ENCODE results near the gene RPL22. TPM values are rescaled to one million over a fixed set of nuclear protein-coding genes. Genes with fewer than 3 reads are reported as not detected.

The RPL22 gene
- total and polyA plus RNA-seq, 11 donors = 63.6 to 353 (median 241) TPM

GRCh38 chr1:6239213-6239752 is 39.9 kb upstream of the RPL22 start:
- intact Hi-C loops (cut with DNase I) = loop anchor here in 3 of 10 donors (5.0 kb wide), 2 partner anchors 37 to 42 kb away; partner anchors contain the start of gene RPL22 (in 2 of the 3)
- H3K27me3 ChIP-seq = peaks cover 25 to 53% (median 43%) of the 10 kb centered on the region in 9 donors
- no peak overlapping the region for H3K27ac ChIP-seq

GRCh38 chr1:6237093-6237492 is 37.7 kb upstream of the RPL22 start:
- Histone ChIP-seq H3K36me3 (peaks cover 0 to 23% (median 17%) of the 10 kb centered on the region in 9 donors), H3K27me3 (peaks cover 10 to 31% (median 23%) of the 10 kb centered on the region in 9 donors), H3K4me3 (no peak overlapping the region), H3K9me3 (no peaks in the 10 kb centered on the region), H3K27ac (no peak overlapping the region), H3K4me1 (peaks cover 6 to 44% (median 22%) of the 10 kb centered on the region in 12 donors)
- no peak for TF ChIP-seq POLR2A (IDR thresholded peaks at IDR 0.05)
- TF ChIP-seq, protein P1, sequence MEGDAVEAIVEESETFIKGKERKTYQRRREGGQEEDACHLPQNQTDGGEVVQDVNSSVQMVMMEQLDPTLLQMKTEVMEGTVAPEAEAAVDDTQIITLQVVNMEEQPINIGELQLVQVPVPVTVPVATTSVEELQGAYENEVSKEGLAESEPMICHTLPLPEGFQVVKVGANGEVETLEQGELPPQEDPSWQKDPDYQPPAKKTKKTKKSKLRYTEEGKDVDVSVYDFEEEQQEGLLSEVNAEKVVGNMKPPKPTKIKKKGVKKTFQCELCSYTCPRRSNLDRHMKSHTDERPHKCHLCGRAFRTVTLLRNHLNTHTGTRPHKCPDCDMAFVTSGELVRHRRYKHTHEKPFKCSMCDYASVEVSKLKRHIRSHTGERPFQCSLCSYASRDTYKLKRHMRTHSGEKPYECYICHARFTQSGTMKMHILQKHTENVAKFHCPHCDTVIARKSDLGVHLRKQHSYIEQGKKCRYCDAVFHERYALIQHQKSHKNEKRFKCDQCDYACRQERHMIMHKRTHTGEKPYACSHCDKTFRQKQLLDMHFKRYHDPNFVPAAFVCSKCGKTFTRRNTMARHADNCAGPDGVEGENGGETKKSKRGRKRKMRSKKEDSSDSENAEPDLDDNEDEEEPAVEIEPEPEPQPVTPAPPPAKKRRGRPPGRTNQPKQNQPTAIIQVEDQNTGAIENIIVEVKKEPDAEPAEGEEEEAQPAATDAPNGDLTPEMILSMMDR (IDR thresholded peaks at IDR 0.05) = no peak
- ATAC-seq = no peak
- DNase-seq = no peak
- WGBS, 4 donors = 96 to 99% (median 97%) methylated on average over 4 of the region's 4 CpGs
- intact Hi-C loops (cut with DNase I) = loop anchor here in 4 of 10 donors (2.0 to 5.0 kb wide), 3 partner anchors 35 to 40 kb away; partner anchors contain the start of gene RPL22 (in 3 of the 4)

More at GRCh38 chr1:6239213-6239752, 39.9 kb upstream of the RPL22 start:
- peaks cover 8 to 33% (median 16%) of the 10 kb centered on the region in 12 donors for H3K4me1 ChIP-seq
- WGBS, 4 donors = 44 to 61% (median 51%) methylated on average over 7 of the region's 7 CpGs
- H3K4me3 ChIP-seq = no peak overlapping the region
- H3K36me3 ChIP-seq = peaks cover 0 to 2% (median 0%) of the 10 kb centered on the region in 9 donors
- no peak for TF ChIP-seq POLR2A (IDR thresholded peaks at IDR 0.05)
- TF ChIP-seq, protein P1 (IDR thresholded peaks at IDR 0.05) = no peak
- ATAC-seq (no peak), DNase-seq (no peak)
- no peaks in the 10 kb centered on the region for H3K9me3 ChIP-seq

- Histone ChIP-seq H3K4me3 (peak overlapping the region; percentile 51 to 95 (median 77)), H3K4me1 (peaks cover 0 to 38% (median 21%) of the 10 kb centered on the region in 12 donors), H3K9me3 (no peaks in the 10 kb centered on the region), H3K36me3 (peaks cover 0 to 41% (median 33%) of the 10 kb centered on the region in 9 donors), H3K27me3 (peaks cover 0 to 13% (median 5%) of the 10 kb centered on the region in 9 donors), H3K27ac (peak overlapping the region in 11 of 12 donors; percentile 25 to 85 (median 75))
- no peak for DNase-seq
- intact Hi-C loops (cut with DNase I) = loop anchor here in 4 of 10 donors (1.0 to 5.0 kb wide), 3 partner anchors 30 to 38 kb away; partner anchors contain the start of gene RPL22 (in 2 of the 4)
- WGBS, 4 donors = 0 to 3% (median 1%) methylated on average over 9 to 30 of the region's 30 CpGs
- peak in 2 of 4 donors; percentile 2 to 4 for ATAC-seq
- TF ChIP-seq POLR2A (IDR thresholded peaks at IDR 0.05) = no peak
- TF ChIP-seq, protein P1 (IDR thresholded peaks at IDR 0.05) = no peak
Measured at GRCh38 chr1:6235296-6235677, 35.9 kb upstream of the RPL22 start.

All from heart left ventricle (tissue), 16 donors.